ENCODE measurements around the gene SHH.

- TF ChIP-seq, protein P1, sequence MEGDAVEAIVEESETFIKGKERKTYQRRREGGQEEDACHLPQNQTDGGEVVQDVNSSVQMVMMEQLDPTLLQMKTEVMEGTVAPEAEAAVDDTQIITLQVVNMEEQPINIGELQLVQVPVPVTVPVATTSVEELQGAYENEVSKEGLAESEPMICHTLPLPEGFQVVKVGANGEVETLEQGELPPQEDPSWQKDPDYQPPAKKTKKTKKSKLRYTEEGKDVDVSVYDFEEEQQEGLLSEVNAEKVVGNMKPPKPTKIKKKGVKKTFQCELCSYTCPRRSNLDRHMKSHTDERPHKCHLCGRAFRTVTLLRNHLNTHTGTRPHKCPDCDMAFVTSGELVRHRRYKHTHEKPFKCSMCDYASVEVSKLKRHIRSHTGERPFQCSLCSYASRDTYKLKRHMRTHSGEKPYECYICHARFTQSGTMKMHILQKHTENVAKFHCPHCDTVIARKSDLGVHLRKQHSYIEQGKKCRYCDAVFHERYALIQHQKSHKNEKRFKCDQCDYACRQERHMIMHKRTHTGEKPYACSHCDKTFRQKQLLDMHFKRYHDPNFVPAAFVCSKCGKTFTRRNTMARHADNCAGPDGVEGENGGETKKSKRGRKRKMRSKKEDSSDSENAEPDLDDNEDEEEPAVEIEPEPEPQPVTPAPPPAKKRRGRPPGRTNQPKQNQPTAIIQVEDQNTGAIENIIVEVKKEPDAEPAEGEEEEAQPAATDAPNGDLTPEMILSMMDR (IDR thresholded peaks at IDR 0.05; ENCODE audit: extremely low read depth in 1 of 2, insufficient read depth in 1 of 2, low read depth in 1 of 2, low read length in 2 of 2): no peak
- no peak for TF ChIP-seq POLR2A (IDR thresholded peaks at IDR 0.05; ENCODE audit: low read depth, low read length)
These were observed 61.8 kb downstream of the SHH start for GRCh38 chr7:155750255-155751125.
